GM21528 (cell line): ENCODE results near the gene A2M.
"Not testable (repeated sequence)": the region's sequence is repeated elsewhere in the genome, so short reads cannot be mapped to it uniquely, and the experiment has no call there.

Experiments used
- ATAC-seq: cut with Tn5 transposase; IDR thresholded peaks from one replicate; pipeline ENCODE4 v1.9.1; 2021; ENCODE audit warnings: mild to moderate bottlenecking, moderate library complexity; ENCODE audit not compliant: unreplicated experiment, low FRiP score

Gene A2M

GRCh38 chr12:9115731-9116559 lies at the start of gene A2M:
Gene A2M (minus strand): TSS chr12:9115919. CDS start chr12:9115849, 70 bp downstream.
- ATAC-seq: no peak

- no peak for ATAC-seq
Measured at GRCh38 chr12:9163392-9163791, 47.7 kb upstream of the A2M start.

- no peak for ATAC-seq
Measured at GRCh38 chr12:9156119-9156518, 40.4 kb upstream of the A2M start.

DNA sequence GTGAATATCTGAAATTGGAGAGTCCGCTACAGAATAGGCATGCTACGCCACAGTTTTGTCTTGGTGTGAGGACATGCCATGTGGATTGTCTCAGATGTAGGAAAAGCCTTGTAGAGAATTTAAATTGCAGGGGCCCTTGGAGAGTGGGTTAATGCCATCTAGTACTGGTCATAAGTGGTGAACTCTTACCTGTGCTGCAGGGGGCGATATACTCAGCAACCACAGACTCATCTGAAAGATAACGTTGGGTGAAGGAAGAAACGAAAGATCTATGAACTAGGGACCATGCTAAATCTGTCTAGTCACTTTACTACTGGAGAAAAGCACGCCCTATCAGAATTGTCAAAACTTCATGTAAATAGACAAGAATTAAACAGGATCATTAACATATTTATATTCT lies 33.7 kb upstream of the A2M start:
- ATAC-seq: no peak

DNA sequence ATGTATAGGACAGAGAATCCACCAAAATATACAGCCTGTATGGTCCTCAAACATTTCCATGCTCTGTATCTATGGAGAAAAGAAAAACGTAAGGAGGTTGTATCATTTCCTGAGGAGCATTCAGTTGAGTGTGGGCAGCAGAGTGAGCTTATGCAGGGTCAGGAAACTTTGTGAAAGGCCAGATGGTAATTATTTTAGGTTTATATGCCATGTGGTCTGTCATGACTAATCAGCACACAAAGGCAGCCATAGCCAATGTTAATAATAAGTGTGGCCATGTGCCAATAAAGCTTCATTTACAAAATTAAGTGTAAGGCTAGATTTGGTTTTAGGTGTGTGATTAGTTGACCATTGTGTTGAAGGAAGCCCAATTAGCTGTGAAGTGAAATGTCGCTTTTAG lies 33.2 kb upstream of the A2M start:
- no peak for ATAC-seq

- ATAC-seq: no peak
Measured at GRCh38 chr12:9147461-9147860, 31.7 kb upstream of the A2M start.

- ATAC-seq: no peak
Measured at GRCh38 chr12:9144730-9145106, 29.0 kb upstream of the A2M start.

DNA sequence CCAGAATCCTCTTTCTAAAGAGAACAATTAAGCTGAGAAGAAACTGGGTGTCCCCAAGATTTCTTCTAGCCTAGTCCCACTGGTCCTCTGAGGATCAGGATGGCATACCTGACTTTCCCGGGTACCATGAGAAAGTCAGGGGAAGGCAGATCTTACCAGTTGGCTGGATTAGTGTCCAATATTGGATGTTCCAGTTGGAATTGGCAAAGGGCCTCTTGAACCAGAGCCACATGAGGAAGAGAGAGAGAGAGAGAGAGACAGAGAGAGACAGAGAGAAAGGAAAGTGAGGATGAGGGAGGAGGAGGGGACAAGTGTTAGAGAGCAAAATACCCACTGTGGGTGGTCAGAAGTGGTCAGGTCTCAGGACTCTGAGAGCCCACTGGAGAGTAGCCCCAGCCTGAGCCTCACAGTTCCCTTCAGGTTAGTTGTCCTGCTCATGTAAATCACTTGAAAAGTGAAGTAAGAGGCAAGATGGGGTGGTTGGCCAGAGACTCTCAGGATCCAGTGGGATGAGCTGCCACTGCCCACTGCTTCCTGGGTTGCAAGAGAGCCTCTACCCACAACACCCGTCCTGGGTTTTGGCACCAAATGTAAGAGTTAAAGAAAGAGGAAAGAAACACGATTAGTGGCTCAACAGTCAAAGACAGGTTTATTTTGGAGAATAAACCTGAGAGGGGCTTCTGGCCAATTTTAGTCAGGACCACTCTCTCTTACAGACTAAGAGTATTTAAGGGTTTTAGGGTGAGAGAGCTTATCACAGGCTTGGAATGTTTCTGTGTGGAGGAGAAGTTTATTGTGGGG lies 28.4 kb upstream of the A2M start:
- ATAC-seq: no peak

DNA sequence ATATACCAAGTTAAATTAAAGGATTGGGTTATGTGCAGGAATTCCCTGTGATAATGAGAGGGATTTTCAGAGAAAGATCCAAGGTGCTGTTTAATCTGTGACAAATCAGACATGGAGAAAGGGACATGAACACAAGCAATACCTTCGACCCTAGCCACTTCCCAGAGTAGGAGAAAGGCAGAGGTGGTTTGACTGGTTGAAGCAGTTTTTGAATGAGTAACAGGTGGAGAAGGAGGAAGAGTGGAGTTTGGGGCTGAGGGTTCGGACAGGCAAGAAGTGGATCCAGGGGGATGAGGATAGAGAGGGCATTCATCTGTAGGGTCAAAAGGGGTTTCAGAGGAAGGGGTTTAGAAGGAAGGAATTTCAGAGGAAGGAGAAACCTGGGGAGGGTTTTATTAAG lies 27.4 kb upstream of the A2M start:
- no peak for ATAC-seq

DNA sequence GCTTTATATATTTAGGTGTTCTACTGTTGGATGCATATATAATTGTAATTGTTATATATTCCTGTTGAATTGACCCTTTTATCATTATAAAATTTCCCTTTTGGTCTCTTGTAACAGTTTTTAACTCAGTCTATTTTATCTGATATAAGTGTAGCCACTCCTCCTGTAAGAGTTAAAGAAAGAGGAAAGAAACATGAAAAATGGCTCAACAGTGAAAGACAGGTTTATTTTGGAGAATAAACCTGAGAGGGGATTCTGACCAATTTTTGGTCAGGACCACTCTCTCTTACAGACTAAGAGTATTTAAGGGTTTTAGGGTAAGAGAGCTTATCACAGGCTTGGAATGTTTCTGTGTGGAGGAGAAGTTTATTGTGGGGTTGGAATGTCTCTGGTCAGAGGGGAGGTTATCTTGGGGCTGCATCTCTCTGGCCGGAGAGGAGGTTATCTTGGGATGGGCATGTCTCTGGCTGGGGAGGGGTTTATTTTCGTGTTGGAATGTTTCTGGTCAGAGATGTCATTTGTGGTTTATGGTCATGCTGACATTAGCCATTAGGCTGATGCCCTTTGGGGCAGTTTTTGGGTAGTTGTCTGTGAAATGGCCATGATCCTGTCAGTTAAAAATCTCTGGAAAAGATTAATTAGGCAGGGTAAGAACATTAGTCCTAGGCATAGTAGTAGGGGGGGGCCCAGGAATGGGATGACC lies 24.0 kb upstream of the A2M start:
- not testable (repeated sequence) for ATAC-seq

DNA sequence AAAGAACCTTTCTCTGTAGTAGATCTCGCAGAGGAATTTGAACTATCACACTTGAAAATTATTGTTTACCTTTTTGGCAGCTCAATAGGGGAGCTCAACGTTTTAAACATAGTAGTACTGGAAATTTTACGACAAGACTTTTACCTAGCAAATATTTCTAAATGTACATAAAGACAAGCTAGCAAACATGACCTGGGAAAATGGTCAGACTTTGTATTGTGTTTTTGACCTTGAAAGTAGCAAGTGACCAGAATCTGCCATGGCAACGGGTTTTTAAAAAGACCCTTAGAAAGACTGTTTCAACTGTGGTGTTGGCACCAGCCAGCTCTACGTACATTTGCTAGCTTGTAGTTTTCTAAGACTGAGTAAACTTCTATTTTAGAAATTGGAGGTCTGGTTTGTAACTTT lies 20.2 kb upstream of the A2M start:
- no peak for ATAC-seq

- no peak for ATAC-seq
Measured at GRCh38 chr12:9134981-9135628, 19.4 kb upstream of the A2M start.

DNA sequence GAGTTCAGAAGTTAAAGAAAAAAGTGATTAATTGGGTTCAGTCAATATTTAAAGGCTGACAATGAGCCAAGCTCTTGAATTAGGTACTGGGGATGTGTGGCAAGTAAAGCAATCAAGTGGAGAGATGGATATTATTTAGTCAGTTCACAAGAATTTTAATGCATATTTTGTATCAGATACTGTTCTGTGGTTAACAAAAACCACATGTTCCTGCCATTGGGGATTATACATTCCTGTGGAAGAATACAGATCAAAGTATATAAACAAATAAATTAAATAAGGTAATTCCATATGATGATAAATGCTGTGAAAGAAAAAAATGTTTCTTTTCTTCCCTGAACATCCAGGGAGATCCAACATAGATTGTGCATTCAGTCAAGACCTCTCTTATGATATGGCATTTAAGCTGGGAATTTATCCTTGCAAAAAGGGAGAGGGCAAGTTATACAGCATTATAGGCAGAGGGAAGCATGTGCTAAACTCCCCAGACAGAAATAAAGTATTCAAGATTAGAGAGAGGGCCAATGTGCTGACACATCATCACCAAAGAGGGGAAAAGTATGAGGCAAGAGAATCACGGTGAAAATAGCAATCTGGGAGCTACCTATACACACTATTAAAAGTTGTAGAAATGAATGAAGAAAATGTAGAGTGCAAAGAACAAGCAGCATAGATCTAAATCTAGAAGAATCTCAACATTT lies 17.6 kb upstream of the A2M start:
- no peak for ATAC-seq

DNA sequence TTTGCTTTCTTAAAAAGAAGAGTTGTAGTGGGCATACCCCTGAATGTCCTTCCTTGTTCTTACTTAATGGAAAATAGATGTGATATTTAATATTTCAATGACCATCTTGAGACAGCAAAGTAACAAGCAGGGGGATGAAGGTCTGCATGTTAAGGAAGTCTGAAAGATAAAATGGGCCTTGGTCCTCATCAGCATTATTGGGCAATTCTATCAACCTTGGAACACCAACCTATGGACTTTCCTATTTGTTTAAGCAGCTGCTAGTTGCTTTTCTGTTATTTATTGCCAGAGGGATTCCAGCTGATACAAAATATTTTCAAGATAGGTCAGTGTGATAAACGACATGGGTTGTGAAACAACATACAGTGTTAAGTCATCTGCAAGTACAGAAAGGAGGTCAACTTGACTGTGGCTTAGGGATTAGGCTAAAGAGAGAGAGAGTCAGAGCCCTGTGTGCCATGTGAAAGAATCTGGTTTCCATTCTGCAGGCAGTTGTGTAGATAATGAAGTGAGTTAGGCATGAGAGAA lies 16.4 kb upstream of the A2M start:
- ATAC-seq: no peak

DNA sequence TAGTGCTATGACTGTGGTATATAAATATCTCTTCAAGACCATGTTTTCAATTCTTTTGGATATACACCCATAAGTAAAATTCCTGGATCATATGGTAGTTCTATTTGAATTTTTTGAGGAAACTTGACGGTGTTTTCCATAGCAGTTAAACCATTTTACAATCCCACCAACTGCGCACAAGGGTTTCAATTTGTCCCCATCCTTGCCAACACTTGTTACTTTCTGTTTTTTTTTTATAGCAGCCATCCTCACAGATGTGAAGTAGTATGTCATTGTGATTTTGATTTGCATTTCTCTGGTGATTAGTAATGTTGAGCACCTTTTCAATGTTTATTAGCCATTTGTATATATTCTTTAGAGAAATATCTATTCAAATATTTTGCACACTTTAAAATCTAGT lies 14.5 kb upstream of the A2M start:
- no peak for ATAC-seq

GRCh38 chr12:9127936-9128663 lies 12.4 kb upstream of the A2M start:
- ATAC-seq: no peak

DNA sequence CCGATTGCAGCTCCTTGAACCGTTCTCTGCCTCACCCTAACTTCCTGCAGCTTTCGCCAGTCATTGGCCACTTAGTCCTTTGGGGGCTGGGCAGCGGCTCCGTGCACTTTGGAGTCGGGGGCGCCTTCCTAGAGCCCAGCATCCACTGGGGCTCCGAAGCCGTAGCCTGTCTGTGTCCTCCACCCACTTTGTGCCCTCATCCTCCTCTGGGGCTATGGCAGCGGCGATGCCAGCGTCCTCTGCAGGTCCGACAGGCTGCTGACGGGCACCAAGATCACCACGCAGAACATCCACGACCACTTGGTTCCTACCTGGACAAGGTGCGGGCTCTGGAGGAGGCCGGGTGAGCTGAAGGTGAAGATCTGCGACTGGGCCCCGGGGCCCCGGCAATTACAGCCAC lies 11.8 kb upstream of the A2M start:
- ATAC-seq: no peak

GRCh38 chr12:9124383-9125031 lies 8.8 kb upstream of the A2M start:
- ATAC-seq: no peak
